SH-SY5Y (cell line): ENCODE data around the gene DNAJB8.

ENCODE experiments used
- GATA2 ChIP-seq: IDR thresholded peaks from 2 replicates; pipeline ENCODE4 v1.6.1; 2011; ENCODE audit warnings: mild to moderate bottlenecking, low read depth, low read length
- GATA3 ChIP-seq: IDR thresholded peaks from 2 replicates; pipeline ENCODE4 v1.6.1; 2011; ENCODE audit warnings: low read depth, mild to moderate bottlenecking, low read length, moderate library complexity

DNA sequence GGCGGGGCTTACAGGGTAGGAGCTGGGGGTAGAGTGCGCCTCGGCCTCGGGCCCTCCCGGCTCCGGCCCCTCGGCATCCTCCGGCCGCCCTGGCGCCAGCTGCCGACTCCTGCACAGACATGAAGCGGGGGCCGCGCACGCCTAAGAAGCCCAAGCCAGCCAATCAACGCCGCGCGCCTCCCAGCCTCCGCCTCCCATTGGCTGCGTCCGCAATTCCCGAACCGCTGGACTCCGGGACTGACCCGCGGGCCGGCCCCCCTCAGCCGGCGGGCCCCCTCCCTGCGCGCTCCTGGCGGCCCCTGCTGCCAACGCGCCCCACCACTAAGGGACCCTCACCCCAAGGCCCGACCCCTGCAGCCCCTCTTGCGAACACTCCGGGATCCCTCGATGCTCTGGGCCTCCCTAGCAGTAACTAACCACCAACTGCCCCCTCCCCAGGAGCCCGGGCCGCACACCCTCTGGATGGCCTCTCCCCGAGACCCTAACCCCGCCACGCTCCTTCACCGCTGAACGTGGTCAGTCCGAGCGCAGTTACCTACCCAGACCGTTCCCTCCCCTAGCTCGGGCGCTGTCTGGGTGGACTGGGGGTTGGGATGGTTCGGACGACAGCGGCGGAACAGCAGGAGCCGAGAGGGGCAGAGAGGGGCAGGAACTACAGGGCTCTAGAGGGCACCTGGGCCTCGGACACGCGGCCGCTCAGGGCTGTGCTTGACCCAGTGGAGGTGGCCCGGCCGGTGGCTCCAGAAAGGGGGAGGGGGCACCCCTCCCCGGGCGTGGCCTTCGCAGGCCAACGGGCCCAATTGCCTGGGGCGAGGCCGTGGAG lies 21.3 kb upstream of the DNAJB8 start:
- TF ChIP-seq GATA2 = no peak
- no peak for TF ChIP-seq GATA3
